NCI-H774 (cell line): ENCODE data around the gene PLCXD1.
"Not testable (repeated sequence)": the region's sequence is repeated elsewhere in the genome, so short reads cannot be mapped to it uniquely, and the experiment has no call there.

ENCODE experiments used
- DNase-seq: peaks from one replicate; lab custom pipeline; 2025; lab: John Stamatoyannopoulos, UW

PLCXD1 gene

DNA sequence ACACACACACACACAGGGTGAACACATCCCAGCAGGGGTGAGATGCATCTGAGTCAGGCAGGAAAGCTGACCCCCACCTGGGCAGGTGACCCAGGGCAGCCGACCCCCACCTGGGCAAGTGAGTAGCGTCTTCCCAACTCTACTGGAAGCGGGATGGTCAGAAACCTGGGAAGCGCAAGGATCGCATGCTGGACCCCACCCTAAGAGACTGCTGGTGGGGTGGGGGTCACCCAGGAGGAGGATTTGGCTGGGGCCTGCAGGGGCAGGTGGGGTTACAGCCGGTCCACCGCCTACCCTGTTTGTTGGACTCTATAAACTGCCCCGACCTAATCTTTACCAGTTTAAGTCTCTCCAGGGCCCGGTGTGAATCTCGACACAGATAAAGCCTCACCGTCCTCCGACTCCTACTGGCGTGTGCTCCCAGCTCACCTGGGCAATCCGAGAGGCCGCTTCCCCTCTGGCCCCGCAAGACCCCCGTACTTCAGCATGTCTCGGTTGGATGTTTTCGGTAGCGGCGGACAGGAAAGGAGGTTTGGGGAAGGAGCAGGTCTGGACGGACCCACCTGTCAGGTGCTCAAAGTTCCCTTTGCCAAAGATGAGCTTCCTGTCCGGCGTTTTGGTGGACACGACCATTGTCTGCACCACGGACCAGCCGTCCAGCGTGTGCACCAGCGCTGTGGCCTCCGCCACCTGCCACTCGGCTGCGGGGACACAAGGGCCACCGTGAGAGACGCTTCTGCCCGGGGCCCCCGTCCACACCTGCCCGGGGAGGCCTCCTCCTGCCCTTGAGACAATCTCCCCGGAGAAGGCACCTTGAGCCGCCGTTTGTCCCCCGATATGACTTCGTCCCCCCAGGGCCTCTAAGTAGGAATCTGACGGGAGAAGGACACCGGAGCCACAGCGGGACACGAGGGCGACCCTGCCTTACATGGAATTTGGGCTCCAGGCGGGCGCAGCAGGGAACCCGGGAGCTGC lies 35.5 kb downstream of the PLCXD1 start:
- no peak for DNase-seq

DNA sequence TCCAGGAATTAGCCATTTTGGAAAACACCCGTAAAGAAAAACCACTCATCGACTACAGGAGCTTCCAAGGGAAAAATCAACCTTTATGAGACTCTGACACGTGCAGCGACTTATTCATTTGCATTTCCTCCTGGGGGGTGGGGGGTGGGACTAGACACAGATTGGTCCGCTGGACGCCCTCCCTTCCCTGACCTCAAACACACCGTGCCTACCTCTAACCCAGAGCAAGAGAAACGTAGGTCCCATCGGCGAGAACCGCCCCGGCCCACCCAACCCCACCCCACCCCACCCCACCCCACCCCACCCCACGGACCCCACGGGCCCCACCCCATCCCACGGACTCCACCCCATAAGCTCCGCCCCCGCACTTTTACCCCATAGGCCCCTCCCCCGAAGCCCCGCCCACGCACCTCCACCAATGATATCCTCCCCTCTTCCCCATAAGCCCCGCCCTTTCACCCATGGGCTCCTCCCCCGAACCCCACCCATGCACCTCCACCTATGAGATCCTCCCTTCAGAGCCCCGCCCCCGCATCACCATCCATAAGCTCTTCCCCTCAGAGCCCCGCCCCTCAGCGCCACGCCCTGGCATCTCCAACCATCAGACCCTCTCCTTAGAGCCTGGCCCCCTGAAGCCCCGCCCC lies 36.4 kb downstream of the PLCXD1 start:
- DNase-seq = no peak

DNA sequence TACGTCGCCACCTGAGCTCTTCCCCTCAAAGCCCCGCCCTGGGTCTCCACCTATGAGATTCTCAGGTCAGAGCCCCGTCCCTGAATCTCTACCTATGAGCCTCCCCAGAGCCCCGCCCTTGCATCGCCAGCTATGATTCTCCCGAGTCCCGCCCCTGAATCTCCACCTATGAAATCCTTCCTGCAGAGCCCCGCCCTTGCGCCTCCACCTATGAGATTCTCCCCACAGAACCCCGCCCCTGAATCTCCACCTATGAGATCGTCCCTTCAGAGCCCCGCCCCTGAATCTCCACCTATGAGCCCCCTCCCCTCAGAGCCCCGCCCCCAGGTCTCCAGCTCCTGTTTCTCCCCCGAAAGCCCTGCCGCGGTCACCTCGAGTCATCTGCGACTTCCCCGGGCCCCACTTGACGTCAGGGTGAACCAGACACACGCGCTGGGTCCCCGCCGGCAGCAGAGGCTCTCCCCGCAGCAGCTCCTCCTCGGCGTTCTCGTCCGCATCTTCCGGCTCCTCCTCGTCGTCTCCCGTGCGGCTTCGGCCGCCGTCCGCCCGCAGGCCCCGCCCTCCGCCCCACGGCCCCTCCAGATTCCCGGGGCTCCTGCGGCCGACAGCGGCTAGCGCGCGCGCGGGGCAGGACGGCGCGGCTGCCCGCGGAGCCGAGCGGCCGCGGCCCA lies 37.0 kb downstream of the PLCXD1 start:
- no peak for DNase-seq

DNA sequence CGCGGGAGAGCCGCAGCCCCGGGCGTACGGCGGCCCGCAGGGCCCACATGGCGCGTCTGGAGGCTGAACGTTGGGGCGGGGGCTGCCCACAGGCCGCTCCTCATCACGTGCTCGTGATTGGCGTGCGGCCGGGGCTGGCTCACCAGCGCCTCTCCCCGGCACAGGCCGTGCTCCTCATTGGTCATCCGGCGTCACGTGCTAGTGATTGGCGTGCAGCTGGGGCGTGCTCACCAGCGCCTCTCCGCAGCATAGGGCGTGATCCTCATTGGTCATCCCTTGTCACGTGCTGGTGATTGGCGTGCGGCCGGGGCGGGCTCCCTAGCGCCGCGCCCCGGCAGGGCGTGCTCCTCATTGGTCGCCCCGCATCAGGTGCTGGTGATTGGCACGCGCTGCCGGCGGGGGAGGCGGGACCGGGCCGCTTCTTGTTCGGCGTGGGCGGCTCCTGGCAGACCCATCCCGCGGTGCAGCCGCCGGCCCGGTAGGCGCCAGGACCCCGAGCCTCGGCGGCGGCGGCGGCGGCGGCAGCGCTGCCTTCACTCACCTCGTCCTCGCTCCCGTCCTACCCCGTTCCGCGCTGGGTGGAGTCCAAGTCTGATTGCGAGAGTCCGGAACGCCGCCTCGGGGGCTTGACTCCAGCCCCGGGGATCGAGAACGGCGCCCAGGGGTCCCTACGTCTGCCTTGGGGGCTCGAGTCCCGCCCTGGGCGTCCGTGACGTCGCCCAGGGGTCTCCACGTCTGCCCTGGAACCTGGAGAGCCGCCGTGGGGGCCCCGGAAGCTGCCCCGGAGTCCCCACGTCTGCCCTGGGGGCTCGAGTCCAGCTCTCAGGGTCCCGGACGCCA lies 37.8 kb downstream of the PLCXD1 start, which contains the start of gene GTPBP6:
TSS of gene GTPBP6 (minus strand) at position 58 of the 840 bp plus-strand sequence. CDS start at position 49, 9 bp downstream.
- DNase-seq = no peak

DNA sequence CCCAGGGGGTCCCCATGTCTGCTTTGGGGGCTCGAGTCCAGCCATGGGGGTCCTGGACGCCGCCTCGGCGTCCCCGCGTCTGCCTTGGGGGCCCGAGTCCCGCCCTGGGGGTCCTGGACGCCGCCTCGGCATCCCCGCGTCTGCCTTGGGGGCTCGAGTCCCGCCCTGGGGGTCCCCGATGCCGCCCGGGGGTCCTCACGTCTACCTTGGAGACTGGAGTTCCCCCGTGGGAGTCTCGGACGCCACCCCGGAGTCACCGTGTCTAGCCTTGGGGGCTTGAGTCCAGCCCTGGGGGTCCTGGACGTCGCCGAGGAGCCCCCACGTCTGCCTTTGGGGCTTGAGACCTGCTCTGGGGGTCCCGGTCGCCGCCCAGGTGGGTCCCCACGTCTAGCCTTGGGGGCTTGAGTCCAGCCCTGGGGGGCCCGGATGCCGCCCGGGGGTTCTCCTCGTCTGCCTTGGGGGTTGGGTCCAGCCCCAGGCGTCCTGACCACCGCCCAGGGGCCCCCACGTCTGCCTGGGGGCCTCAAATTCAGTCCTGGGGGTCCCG lies 38.5 kb downstream of the PLCXD1 start:
- no peak for DNase-seq

DNA sequence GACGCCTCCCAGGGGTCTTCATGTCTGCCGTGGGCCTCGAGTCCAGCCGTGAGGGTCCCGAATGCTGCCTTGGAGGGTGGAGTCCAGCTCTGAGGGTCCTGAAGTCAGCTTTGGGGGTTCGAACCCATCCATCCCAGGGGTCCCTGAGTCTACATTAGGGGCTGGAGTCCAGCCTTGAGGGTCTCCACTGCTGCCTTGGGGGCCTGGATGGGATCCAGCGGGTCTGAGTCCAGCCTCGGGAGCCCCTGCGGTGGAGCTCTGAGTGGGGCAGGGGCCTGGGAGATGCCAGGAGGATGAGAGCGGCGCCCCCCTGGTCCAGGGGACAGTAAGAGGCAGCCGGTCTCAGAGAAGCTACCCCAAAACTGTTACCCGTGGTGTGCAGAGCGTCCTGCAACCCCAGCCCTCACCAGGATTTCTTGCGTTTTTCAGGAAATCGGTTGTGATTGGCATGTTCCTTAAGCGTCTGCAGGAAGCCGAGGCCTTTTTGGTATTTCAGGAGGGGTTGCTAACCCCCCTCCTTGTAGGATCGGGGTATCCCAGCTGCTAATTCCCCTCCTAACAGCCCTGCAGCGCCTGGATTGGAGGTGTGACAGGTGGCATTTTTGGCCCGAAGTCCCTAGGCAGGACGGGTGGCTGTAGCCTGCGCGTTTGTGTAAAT lies 39.1 kb downstream of the PLCXD1 start:
- no peak for DNase-seq

DNA sequence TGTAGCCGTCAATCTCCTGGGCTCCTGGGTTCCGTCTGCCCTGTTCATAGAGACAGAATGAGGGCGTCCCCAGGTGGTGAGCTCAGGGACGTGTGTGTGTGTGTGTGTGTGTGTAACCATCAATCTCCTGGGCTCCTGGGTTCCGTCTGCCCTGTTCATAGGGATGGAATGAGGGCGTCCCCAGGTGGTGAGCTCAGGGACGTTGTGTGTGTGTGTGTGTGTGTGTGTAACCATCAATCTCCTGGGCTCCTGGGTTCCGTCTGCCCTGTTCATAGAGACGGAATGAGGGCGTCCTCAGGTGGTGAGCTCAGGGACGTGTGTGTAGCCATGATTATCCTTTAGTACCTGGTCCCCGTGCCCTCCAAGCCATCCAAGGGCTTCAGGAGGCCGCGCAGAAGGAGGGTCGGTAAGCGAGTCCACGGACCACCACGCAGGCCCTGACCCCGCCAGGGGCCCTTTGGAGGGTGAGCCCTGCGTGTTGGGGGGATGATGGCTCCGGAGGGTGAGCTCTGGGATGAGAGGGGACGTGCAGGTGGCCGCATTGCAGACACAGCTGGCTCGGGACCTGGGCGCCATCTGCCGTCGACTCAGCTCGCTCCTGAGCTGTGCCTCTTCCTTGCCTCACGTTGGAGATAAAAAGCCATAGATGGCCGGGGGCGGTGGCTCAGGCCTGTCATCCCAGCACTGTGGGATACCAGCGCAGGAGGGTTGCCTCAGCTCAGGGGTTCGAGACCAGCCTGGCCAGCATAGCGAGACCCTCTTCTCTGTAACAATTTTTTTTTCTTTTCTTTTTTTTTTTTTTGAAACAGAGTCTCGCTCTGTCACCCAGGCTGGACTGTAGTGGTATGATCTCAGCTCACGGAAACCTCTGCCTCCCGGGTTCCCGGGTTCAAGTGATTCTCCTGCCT lies 42.8 kb downstream of the PLCXD1 start:
- no peak for DNase-seq

DNA sequence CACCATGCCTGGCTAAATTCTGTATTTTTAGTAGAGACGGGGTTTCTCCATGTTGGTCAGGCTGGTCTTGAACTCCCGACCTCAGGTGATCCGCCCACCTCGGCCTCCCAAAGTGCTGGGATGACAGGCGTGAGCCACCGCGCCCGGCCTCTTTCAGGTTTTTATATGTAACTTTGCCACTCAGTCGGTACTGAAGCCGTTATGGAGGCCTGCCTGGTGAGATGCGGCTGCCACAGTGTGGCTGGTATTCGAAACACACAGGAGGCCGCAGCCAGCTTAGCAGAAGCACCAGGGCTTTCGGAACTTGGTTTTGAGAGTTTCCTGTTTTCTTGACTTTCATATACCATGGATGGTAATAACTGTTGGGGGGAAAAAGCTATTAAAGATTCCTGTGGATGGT lies 43.5 kb downstream of the PLCXD1 start:
- not testable (repeated sequence) for DNase-seq

DNA sequence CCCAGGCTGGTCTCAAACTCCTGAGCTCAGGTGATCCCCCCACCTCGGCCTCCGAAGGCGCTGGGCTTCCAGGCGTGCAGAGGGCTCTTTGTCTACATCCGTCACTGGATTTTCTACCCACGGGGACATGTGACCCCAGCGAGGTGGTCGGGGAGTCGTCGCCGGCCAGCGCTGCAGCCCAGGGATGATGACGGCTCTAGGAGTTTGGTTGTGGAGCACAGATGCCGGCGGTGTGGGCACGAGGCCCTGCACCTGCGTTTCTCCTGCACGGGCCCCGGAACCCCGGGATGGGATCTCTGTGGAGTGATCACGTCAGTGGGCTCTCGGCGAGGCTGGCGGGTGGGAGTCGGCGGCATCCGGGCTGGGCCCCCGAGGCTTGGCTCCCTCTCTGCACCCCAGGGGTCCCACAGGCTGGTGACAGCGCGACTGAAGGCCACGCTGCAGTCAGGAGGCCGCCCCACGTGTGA lies 46.5 kb downstream of the PLCXD1 start:
- DNase-seq = no peak

DNA sequence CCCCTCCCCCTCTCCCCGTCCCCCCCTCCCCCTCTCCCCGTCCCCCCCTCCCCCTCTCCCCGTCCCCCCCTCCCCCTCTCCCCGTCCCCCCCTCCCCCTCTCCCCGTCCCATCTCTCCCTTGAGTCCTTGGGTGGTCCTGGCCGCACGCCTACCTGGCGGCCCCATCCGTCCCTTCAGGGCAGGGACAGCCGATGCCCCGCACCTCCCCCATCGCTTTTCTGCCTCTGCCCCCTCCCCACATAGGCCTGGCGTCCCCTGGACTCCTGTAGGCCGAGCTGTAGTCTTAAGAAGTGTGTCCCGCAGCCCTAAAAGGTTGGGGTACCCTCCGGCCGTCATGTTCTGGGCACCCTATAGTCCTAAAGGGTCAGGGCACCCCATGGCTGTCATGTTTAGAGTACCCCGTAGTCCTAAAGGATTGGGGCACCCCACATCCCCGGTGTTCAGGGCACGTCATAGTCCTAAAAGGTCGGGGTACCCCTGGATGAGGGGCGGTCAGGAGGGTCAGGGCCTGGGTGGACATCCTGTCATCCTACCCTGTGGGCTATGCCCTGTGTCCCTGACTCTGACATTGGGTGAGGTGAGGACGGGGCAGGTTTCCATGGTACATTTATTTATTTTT lies 48.2 kb downstream of the PLCXD1 start:
- DNase-seq = no peak

DNA sequence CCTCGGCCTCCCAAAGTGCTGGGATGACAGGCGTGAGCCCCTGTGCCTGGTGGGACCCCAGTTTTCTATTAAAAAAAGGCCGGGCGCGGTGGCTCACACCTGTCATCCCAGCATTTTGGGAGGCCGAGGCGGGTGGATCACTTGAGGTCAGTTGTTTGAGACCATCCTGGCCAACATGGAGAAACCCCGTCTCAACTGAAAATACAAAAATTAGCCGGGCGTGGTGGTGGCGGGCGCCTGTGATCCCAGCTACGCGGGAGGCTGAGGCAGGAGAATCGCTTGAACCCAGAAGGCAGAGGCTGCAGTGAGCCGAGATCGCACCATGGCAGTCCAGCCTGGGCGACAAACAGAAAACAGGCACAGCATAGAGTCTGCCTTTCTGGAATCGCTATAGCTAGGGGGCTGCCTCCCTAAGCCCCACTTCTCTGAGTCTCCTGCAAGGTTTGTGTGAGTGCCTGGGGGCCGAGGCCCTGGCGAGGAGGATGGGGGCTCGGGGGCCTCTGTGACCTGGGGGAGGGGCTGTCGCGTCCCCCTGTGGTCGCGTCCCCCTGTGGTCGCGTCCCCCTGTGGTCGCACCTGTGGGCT lies 49.1 kb downstream of the PLCXD1 start:
- DNase-seq = not testable (repeated sequence)

DNA sequence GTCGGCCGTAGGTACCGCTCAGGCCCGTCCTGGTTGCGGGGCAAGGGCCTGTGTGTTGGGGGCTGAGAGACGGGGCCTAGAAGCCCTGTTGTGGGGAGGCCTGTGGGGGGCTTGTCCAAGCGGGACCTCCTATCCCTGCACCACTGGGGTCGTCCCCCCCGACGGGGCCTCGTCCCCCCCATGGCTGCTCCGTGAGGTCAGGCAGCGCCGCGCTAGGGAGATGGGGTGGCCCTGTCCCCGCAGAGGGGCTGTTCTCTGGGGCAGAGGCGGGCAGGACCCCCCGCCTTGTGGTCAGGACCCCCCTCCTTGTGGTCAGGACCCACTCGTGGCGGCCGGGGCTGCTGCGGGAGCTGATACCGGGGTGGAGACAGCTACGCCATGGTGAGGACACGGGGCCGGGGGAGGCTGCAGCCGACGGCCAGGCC lies 49.6 kb downstream of the PLCXD1 start:
- no peak for DNase-seq

DNA sequence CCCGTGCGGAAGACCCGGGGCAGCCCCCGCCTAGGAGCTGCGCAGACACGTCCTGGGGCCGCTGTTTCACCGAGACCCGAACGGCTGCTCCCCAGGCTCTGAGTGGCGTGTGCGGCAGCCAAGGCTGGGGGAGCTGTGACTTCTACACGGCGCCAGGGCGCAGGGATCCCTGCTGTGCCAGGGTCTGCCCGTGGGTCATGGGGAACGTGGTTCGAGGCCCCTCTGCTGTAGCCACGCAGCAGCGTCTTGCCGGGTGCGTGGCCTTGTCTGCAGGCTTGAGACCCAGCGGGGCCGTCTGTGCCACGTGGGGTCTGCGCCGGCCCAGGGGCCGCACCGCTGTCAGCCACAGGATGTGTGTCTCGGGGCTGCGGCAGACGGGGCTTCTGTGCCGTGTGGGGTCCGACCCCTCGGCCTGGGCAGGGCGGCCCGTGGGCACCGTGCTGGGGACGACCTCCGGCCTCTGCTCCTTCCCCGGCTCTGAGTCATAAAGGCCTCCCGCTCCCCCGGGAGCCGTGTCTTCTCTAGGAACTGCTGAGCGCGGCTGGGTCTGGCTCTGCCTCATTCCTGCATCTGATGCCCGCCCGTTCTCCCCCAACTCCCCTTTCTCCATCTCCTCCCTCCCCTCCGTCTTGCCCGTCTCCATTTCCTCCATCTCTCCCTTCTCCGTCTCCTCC lies 50.1 kb downstream of the PLCXD1 start:
- no peak for DNase-seq

DNA sequence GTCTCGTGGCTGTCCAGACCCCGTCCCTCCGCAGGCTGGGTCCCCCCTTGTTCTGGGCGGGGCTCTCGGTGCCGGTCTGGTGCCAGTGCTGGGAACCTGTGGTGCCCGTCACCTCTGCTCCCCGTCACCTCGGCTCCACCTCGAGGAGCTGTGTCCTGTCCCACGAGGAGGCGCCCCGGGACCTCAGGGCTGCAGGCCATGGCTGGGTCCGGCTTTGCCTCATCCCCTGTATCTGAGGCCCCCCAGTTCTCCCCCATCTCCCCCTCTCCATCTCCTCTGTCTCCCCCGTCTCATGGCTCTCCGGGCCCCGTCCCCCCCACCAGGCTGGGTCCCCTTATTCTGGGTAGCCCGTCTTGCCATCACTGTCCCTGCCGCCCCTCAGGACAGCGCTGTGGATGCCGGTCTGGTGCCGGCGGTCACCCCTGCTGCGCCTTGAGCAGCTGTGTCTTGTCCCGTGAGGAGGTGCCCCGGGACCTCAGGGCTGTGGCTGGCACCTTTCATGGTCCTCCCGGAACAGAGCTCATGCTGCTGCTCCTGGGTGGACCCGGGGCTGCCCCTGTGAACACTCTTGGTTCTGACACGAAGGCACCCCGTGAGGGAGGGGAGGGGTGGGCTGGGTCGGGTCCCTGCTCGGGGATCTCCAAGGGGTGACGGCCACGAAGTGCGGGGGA lies 50.8 kb downstream of the PLCXD1 start:
- no peak for DNase-seq

DNA sequence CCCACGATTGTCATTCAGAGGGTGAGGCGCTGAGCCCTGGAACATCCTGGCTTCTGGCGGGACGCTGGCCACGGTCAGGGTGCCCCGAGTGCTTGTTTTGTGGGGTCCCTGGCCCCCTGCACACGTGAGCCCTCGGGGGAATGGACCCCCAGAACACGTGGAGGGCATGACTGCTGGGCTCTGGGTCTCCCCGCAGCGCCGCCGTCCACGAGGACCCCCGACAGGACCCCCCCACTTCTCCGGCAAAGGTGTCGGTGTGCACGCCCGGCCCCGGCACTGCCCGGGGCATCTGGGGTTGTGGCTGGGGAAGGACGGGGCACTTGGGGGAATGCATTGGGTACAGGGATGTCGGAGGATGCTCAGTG lies 51.3 kb downstream of the PLCXD1 start:
- no peak for DNase-seq

DNA sequence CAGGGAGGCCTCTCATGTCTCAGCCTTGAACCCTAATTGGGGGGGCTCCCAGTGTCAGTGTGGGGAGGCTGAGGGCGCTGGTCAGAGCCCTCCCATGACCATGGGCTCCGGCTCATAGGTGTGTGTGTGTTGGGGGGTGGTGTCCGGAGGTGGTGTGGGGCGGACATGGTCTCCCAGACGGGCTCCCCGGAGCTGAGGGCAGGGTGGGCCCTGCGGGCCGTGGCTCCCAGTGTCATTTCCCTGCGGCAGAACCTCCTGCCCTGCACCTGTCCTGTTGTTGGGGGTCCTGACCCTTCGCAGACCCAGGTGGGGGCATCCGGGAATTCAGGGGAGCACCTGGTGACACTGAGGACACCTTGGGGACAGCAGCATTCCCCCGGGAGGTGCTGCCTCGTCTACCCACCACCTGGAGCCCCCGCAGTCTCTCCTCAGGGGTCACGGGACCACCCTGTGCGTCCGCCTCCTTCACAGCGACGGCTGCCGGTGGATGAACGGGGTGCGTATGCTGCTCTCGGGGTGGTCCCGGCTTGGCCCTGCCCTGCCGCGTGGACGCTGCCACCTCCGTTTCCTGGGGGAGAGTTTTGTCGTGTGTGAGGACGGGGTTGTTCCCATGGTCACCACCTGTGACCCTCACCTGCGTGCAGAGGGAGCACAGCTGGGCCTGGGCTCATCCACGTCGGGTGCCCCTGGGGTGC lies 51.9 kb downstream of the PLCXD1 start:
- no peak for DNase-seq
